ENCODE measurements around the gene PCDHA6. TPM values are rescaled to one million over a fixed set of nuclear protein-coding genes. Genes with fewer than 3 reads are reported as not detected.

Gene PCDHA6
- total and polyA plus RNA-seq, 10 of the 15 experiments (the other 5 are each of a cell fraction or from before 2014, with no cell fraction given), result 0.09 TPM; not detected in 9

GRCh38 chr5:140875085-140876065 is 47.6 kb downstream of the PCDHA6 start, which contains the start of gene PCDHA12:
TSS of gene PCDHA12 (plus strand) at chr5:140875308. CDS start at chr5:140875473, 165 bp downstream.
- Histone ChIP-seq H3K27me3 (replicated peaks in 1 of 2; ENCODE audit: control insufficient read depth in 2 of 2, insufficient read depth in 2 of 2, low read length in 1 of 2) (no peaks in the 10 kb centered on the region), H3K79me2 (ENCODE audit: control insufficient read depth, insufficient read depth, low read length) (no peaks in the 10 kb centered on the region), H3K36me3 (ENCODE audit: control insufficient read depth in 2 of 2, insufficient read depth in 2 of 2, low read length in 1 of 2) (no peaks in the 10 kb centered on the region), H3K4me2 (ENCODE audit: control insufficient read depth, insufficient read depth) (no peak within 1 kb of the TSS), H4K20me1 (ENCODE audit: control insufficient read depth, insufficient read depth) (no peaks in the 10 kb centered on the region), H3K9ac (ENCODE audit: control insufficient read depth, insufficient read depth, low read length) (no peak within 1 kb of the TSS), H3K27ac (ENCODE audit: control insufficient read depth, insufficient read depth) (no peak within 1 kb of the TSS), H3K4me1 (ENCODE audit: control insufficient read depth, insufficient read depth, low read length) (no peaks in the 10 kb centered on the region), H3K9me3 (replicated peaks; ENCODE audit: control insufficient read depth, insufficient read depth, low read length) (no peaks in the 10 kb centered on the region; the same call in 2 of the 3 replicates), H2AFZ (ENCODE audit: control insufficient read depth, low read depth, low read length) (no peak within 1 kb of the TSS), H3K4me3 (no peak within 1 kb of the TSS)
- CTCF ChIA-PET, result no interaction called here
- SMC1A ChIA-PET (ENCODE audit: uncharacterized antibody, unreplicated experiment), result no interaction called here
- no peak for FAIRE-seq
- in situ Hi-C loops (cut with MboI), result no loop called here
- ATAC-seq, result no peak
- no peak for DNase-seq (ENCODE audit: low read depth, low spot score)
- intact Hi-C loops (cut with micrococcal nuclease; ENCODE audit: unreplicated experiment), result no loop called here
- 58% methylated on average over 45 of the region's 47 CpGs for WGBS (ENCODE audit: insufficient coverage, insufficient replicate concordance, low lambda C conversion rate, missing lambda C conversion rate)
- RAD21 ChIA-PET (ENCODE audit: unreplicated experiment), result no interaction called here
- POLR2A ChIA-PET, result no interaction called here
- BruUV-seq (replicated peaks), result no TSS peak
- no peak for TF ChIP-seq SUPT20H (IDR thresholded peaks at IDR 0.05; ENCODE audit: borderline replicate concordance, control insufficient read depth, low read depth, low read length)
- TF ChIP-seq SKIL (IDR thresholded peaks at IDR 0.05; ENCODE audit: low read depth, poor library complexity, severe bottlenecking), result no peak
- no peak for TF ChIP-seq SMAD5 (IDR thresholded peaks at IDR 0.05; ENCODE audit: low read depth)
- no peak for TF ChIP-seq ZBTB33 (IDR thresholded peaks at IDR 0.05)
- TF ChIP-seq POLR2A (IDR thresholded peaks at IDR 0.05; ENCODE audit: low read depth, low read length), result no peak
- TF ChIP-seq PKNOX1 (IDR thresholded peaks at IDR 0.05), result no peak
- TF ChIP-seq PRDM15 (CRISPR knock-in tag; IDR thresholded peaks at IDR 0.05), result no peak
- TF ChIP-seq SRF (IDR thresholded peaks at IDR 0.05; ENCODE audit: low read depth in 2 of 2, low read length in 2 of 2), result no peak
- no peak for TF ChIP-seq SREBF1 (IDR thresholded peaks at IDR 0.05; ENCODE audit: low read length)
- no peak for TF ChIP-seq CBX5 (IDR thresholded peaks at IDR 0.05; ENCODE audit: low read depth)
- TF ChIP-seq POLR2AphosphoS5 (IDR thresholded peaks at IDR 0.05; ENCODE audit: low read length), result no peak
- no peak for TF ChIP-seq SMAD1 (IDR thresholded peaks at IDR 0.05; ENCODE audit: low read depth, partially characterized antibody)
- no peak for TF ChIP-seq TBL1XR1 (IDR thresholded peaks at IDR 0.05; ENCODE audit: low read depth, low read length)
- TF ChIP-seq MTA2 (IDR thresholded peaks at IDR 0.05; ENCODE audit: low read depth), result no peak
- TF ChIP-seq DPF2 (IDR thresholded peaks at IDR 0.05), result no peak
- TF ChIP-seq FOXK2 (IDR thresholded peaks at IDR 0.05), result no peak

Data from GM12878 (cell line).